HEK293 (cell line): ENCODE data around the gene GRIN2A.

Experiments used
- ATF2 ChIP-seq: fragments of 450-650 bp; formaldehyde crosslinking; IDR thresholded peaks from 2 replicates; pipeline ENCODE4 v1.5.1; 2016; ENCODE audit warnings: missing biosample characterization, missing genetic modification characterization, low read depth
- ZBTB21 ChIP-seq: fragments of 450-650 bp; formaldehyde crosslinking; IDR thresholded peaks from 2 replicates; pipeline ENCODE4 v1.5.1; 2017; ENCODE audit warnings: missing biosample characterization, missing genetic modification characterization
- ZNF24 ChIP-seq: fragments of 450-650 bp; formaldehyde crosslinking; IDR thresholded peaks from 2 replicates; pipeline ENCODE4 v1.5.1; 2016; ENCODE audit warnings: missing biosample characterization, missing genetic modification characterization
- ZNF629 ChIP-seq: fragments of 450-650 bp; formaldehyde crosslinking; IDR thresholded peaks from 2 replicates; pipeline ENCODE4 v1.5.1; 2017; ENCODE audit warnings: missing biosample characterization, missing genetic modification characterization
- TF ChIP-seq, protein P1 (sequence below): fragments of 450-650 bp; formaldehyde crosslinking; IDR thresholded peaks from 2 replicates; pipeline ENCODE4 v1.5.1; 2016; ENCODE audit warnings: missing biosample characterization, missing genetic modification characterization

GRCh38 chr16:9843424-9844018 lies 338.7 kb downstream of the GRIN2A start:
- TF ChIP-seq, protein P1, sequence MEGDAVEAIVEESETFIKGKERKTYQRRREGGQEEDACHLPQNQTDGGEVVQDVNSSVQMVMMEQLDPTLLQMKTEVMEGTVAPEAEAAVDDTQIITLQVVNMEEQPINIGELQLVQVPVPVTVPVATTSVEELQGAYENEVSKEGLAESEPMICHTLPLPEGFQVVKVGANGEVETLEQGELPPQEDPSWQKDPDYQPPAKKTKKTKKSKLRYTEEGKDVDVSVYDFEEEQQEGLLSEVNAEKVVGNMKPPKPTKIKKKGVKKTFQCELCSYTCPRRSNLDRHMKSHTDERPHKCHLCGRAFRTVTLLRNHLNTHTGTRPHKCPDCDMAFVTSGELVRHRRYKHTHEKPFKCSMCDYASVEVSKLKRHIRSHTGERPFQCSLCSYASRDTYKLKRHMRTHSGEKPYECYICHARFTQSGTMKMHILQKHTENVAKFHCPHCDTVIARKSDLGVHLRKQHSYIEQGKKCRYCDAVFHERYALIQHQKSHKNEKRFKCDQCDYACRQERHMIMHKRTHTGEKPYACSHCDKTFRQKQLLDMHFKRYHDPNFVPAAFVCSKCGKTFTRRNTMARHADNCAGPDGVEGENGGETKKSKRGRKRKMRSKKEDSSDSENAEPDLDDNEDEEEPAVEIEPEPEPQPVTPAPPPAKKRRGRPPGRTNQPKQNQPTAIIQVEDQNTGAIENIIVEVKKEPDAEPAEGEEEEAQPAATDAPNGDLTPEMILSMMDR (tag by site-specific recombination) = no peak
- TF ChIP-seq ZNF24 (tag by site-specific recombination) (no peak), ZBTB21 (tag by site-specific recombination) (no peak), ZNF629 (tag by site-specific recombination) (no peak), ATF2 (tag by site-specific recombination) (no peak)
